DND-41 (cell line): Measurements from ENCODE around the gene FBXO3.

Experiments
- EZH2 ChIP-seq: IDR thresholded peaks from 3 replicates; pipeline ENCODE4 v1.6.1; 2012; ENCODE audit warnings: borderline replicate concordance, low read depth, mild to moderate bottlenecking, moderate library complexity, low read length, inconsistent platforms; ENCODE audit not compliant: severe bottlenecking
- TF ChIP-seq, protein P1 (sequence below): IDR thresholded peaks from 2 replicates; pipeline ENCODE4 v1.5.1; 2012; ENCODE audit warnings: borderline replicate concordance, low read length, moderate library complexity, mild to moderate bottlenecking; ENCODE audit not compliant: poor library complexity, severe bottlenecking; ENCODE audit errors: extremely low read depth

DNA sequence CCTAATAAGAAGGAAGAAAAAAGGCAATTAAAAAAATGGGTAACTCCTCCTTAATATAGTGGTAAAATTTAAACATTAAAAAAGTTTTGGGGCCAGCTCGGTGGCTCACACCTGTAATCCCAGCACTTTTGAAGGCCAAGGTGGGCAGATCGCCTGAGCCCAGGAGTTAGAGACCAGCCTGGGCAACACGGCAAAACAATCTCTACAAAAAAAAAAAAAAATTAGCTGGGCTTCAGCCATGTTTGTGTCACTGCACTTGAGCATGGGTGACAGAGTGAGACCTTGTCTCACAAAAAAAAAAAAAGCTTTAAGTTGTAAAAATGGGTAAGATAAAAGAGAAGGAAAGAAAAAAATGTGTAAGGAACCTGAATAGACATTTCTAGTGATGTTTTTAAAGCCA lies 11.3 kb upstream of the FBXO3 start:
- TF ChIP-seq EZH2, result no peak
- TF ChIP-seq, protein P1, sequence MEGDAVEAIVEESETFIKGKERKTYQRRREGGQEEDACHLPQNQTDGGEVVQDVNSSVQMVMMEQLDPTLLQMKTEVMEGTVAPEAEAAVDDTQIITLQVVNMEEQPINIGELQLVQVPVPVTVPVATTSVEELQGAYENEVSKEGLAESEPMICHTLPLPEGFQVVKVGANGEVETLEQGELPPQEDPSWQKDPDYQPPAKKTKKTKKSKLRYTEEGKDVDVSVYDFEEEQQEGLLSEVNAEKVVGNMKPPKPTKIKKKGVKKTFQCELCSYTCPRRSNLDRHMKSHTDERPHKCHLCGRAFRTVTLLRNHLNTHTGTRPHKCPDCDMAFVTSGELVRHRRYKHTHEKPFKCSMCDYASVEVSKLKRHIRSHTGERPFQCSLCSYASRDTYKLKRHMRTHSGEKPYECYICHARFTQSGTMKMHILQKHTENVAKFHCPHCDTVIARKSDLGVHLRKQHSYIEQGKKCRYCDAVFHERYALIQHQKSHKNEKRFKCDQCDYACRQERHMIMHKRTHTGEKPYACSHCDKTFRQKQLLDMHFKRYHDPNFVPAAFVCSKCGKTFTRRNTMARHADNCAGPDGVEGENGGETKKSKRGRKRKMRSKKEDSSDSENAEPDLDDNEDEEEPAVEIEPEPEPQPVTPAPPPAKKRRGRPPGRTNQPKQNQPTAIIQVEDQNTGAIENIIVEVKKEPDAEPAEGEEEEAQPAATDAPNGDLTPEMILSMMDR, result no peak
